Measurements from ENCODE around the gene FES.
"Not testable (repeated sequence)": the region's sequence is repeated elsewhere in the genome, so short reads cannot be mapped to it uniquely, and the experiment has no call there.

FES gene

GRCh38 chr15:90893175-90894090 lies 9.1 kb downstream of the FES start:
- peak; percentile 18 for DNase-seq

GRCh38 chr15:90895571-90896117 lies 11.3 kb downstream of the FES start:
- peak; percentile 62 for DNase-seq

GRCh38 chr15:90897131-90897655 lies 12.9 kb downstream of the FES start:
- not testable (repeated sequence) for DNase-seq

GRCh38 chr15:90901175-90902039 lies 17.1 kb downstream of the FES start:
- no peak for DNase-seq

GRCh38 chr15:90902040-90902839 lies 17.9 kb downstream of the FES start:
- DNase-seq, result peak; percentile 80

GRCh38 chr15:90902840-90903732 lies 18.8 kb downstream of the FES start, which contains the start of gene MAN2A2:
MAN2A2 (plus strand) TSS chr15:90903302; CDS start chr15:90904208, 906 bp downstream.
- peak; percentile 64 for DNase-seq

GRCh38 chr15:90903733-90904536 lies 19.6 kb downstream of the FES start:
- DNase-seq, result peak; percentile 30

GRCh38 chr15:90904746-90905145 lies 20.4 kb downstream of the FES start:
- DNase-seq, result no peak

- no peak for DNase-seq
These were observed 21.2 kb downstream of the FES start for GRCh38 chr15:90905306-90906180.

- no peak for DNase-seq
These were observed 22.0 kb downstream of the FES start for GRCh38 chr15:90906181-90906849.

- no peak for DNase-seq
These were observed 22.9 kb downstream of the FES start for GRCh38 chr15:90907051-90907660.

GRCh38 chr15:90907838-90908507 lies 23.7 kb downstream of the FES start:
- no peak for DNase-seq

- not testable (repeated sequence) for DNase-seq
These were observed 25.1 kb downstream of the FES start for GRCh38 chr15:90909449-90909848.

GRCh38 chr15:90909976-90910375 lies 25.7 kb downstream of the FES start:
- DNase-seq, result no peak

GRCh38 chr15:90910441-90911301 lies 26.4 kb downstream of the FES start:
- no peak for DNase-seq

GRCh38 chr15:90911302-90911623 lies 27.0 kb downstream of the FES start:
- no peak for DNase-seq
